Lung microvascular endothelial cell (primary cell): ENCODE results near the gene TMEM52B. TPM values are rescaled to one million over a fixed set of nuclear protein-coding genes. Genes with fewer than 3 reads are reported as not detected.
"Not testable (repeated sequence)": the region's sequence is repeated elsewhere in the genome, so short reads cannot be mapped to it uniquely, and the experiment has no call there.

Experiments used
- DNase-seq, 2 donors: peaks; one replicate each; pipeline versions ENCODE4 v3.0.0 to v3.0.0-alpha.2; 2010; ENCODE audit warnings: low read depth in 2 of 2
- total RNA-seq: library from RNA; depleted of rRNA; stranded (reverse); fragments of >200 nt; gene quantifications from 2 replicates; pipeline ENCODE4 v1.2.1, GENCODE V29; 2014

Gene TMEM52B
- total RNA-seq, 1 donor from 2014 or later, result not detected

- DNase-seq, result no peak
Measured at GRCh38 chr12:10171973-10172728, 6.7 kb upstream of the TMEM52B start, which contains the start of gene OLR1. Gene OLR1 (minus strand): TSS chr12:10172132. CDS start chr12:10172077, 55 bp downstream.

- DNase-seq, result no peak
Measured at GRCh38 chr12:10174986-10175614, 3.7 kb upstream of the TMEM52B start.

- no peak for DNase-seq
Measured at GRCh38 chr12:10175846-10176636, 2.8 kb upstream of the TMEM52B start.

- DNase-seq, result no peak
Measured at GRCh38 chr12:10179776-10180181, 947 bp downstream of the TMEM52B start.

GRCh38 chr12:10182354-10183049 is 3.7 kb downstream of the TMEM52B start:
- peak in 1 of 2 donors; percentile 4 for DNase-seq

- no peak for DNase-seq
Measured at GRCh38 chr12:10184261-10184843, 5.5 kb downstream of the TMEM52B start.

- no peak for DNase-seq
Measured at GRCh38 chr12:10186299-10186698, 7.5 kb downstream of the TMEM52B start.

- not testable (repeated sequence) for DNase-seq
Measured at GRCh38 chr12:10186958-10187357, 8.1 kb downstream of the TMEM52B start.

GRCh38 chr12:10189653-10190052 is 10.8 kb downstream of the TMEM52B start:
- DNase-seq, result no peak

GRCh38 chr12:10190558-10191388 is 11.9 kb downstream of the TMEM52B start:
- peak; percentile 73 to 75 for DNase-seq

GRCh38 chr12:10191865-10192264 is 13.0 kb downstream of the TMEM52B start:
- DNase-seq, result no peak

GRCh38 chr12:10194160-10194670 is 15.4 kb downstream of the TMEM52B start:
- DNase-seq, result no peak

GRCh38 chr12:10196210-10196609 is 17.4 kb downstream of the TMEM52B start:
- no peak for DNase-seq

GRCh38 chr12:10197879-10198278 is 19.0 kb downstream of the TMEM52B start:
- DNase-seq, result no peak

GRCh38 chr12:10204495-10204894 is 25.7 kb downstream of the TMEM52B start:
- DNase-seq, result not testable (repeated sequence)

GRCh38 chr12:10205220-10205807 is 26.5 kb downstream of the TMEM52B start:
- DNase-seq, result peak in 1 of 2 donors; percentile 70

GRCh38 chr12:10207136-10207535 is 28.3 kb downstream of the TMEM52B start:
- DNase-seq, result peak; percentile 43 to 68

GRCh38 chr12:10210225-10210624 is 31.4 kb downstream of the TMEM52B start:
- no peak for DNase-seq

- DNase-seq, result no peak
Measured at GRCh38 chr12:10211101-10211939, 32.5 kb downstream of the TMEM52B start.
